GM21737 (cell line): ENCODE measurements around the gene PKHD1.

Experiments used
- ATAC-seq: cut with Tn5 transposase; IDR thresholded peaks from one replicate; pipeline ENCODE4 v1.9.1; 2021; ENCODE audit warnings: mild to moderate bottlenecking, moderate library complexity; ENCODE audit not compliant: unreplicated experiment

Gene PKHD1

GRCh38 chr6:52108128-52108527 is 20.7 kb upstream of the PKHD1 start:
- no peak for ATAC-seq

- ATAC-seq = no peak
Observed at GRCh38 chr6:52106994-52107393, 19.6 kb upstream of the PKHD1 start.

- no peak for ATAC-seq
Observed at GRCh38 chr6:52104979-52105378, 17.6 kb upstream of the PKHD1 start.

- no peak for ATAC-seq
Observed at GRCh38 chr6:52103623-52104022, 16.2 kb upstream of the PKHD1 start.

GRCh38 chr6:52102405-52102804 is 15.0 kb upstream of the PKHD1 start:
- ATAC-seq = no peak

- ATAC-seq = no peak
Observed at GRCh38 chr6:52098721-52099120, 11.3 kb upstream of the PKHD1 start.

GRCh38 chr6:52089758-52090348 is 2.4 kb upstream of the PKHD1 start:
- ATAC-seq = no peak

- no peak for ATAC-seq
Observed at GRCh38 chr6:52086741-52087140, 672 bp downstream of the PKHD1 start.

GRCh38 chr6:52081237-52081636 is 6.2 kb downstream of the PKHD1 start:
- no peak for ATAC-seq

GRCh38 chr6:52077961-52078625 is 9.3 kb downstream of the PKHD1 start:
- no peak for ATAC-seq

- no peak for ATAC-seq
Observed at GRCh38 chr6:52077180-52077884, 10.1 kb downstream of the PKHD1 start.

GRCh38 chr6:52076791-52077179 is 10.6 kb downstream of the PKHD1 start:
- ATAC-seq = no peak

GRCh38 chr6:52074716-52075115 is 12.7 kb downstream of the PKHD1 start:
- ATAC-seq = no peak

- ATAC-seq = no peak
Observed at GRCh38 chr6:52074155-52074554, 13.3 kb downstream of the PKHD1 start.

- ATAC-seq = no peak
Observed at GRCh38 chr6:52065621-52066020, 21.8 kb downstream of the PKHD1 start.

- ATAC-seq = peak; percentile 99
Observed at GRCh38 chr6:52063584-52064344, 23.6 kb downstream of the PKHD1 start.

GRCh38 chr6:52061481-52061880 is 25.9 kb downstream of the PKHD1 start:
- no peak for ATAC-seq

- no peak for ATAC-seq
Observed at GRCh38 chr6:52059821-52060220, 27.6 kb downstream of the PKHD1 start.

GRCh38 chr6:52055451-52055850 is 32.0 kb downstream of the PKHD1 start:
- no peak for ATAC-seq

GRCh38 chr6:52053038-52053695 is 34.2 kb downstream of the PKHD1 start:
- no peak for ATAC-seq

GRCh38 chr6:52050051-52050405 is 37.4 kb downstream of the PKHD1 start:
- ATAC-seq = no peak
